ENCODE measurements around the gene C1S.

GRCh38 chr12:7026854-7027253, 33.7 kb upstream of the C1S start:
- TF ChIP-seq POLR2A (IDR thresholded peaks at IDR 0.05) (no peak), CTCF (IDR thresholded peaks at IDR 0.05) (no peak)

All from esophagus squamous epithelium (tissue), 4 donors.